ENCODE data around the gene ARX.

The ARX gene

DNA sequence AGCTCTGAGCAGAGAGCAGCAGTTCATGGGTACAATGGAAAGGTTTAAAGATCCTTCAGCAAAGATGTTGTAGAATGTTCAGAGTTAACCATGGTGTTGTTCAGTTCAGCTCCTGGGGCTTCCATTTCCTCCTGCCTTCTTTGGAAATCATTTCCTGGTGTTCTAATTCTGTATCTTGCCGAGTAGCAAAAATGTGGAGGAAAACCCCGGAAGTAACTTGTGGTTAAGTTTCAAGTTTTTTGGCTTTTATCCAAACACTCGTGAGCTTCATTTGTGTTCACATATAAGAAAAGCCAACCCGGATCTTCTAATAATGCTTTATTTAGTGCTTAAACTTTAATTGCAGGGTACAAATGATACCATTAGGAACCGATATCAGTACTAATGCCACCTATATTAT is 33.6 kb upstream of the ARX start:
- TF ChIP-seq FOXP2 (optimal IDR thresholded peaks at IDR 0.05; ENCODE audit: borderline replicate concordance, extremely low read depth, extremely low read length, insufficient read depth) (no peak), TAF1 (IDR thresholded peaks at IDR 0.05; ENCODE audit: borderline replicate concordance, insufficient read depth, low read length) (no peak), SIN3A (IDR thresholded peaks at IDR 0.05; ENCODE audit: borderline replicate concordance, insufficient read depth, low read length) (no peak), REST (IDR thresholded peaks at IDR 0.05; ENCODE audit: insufficient read depth in 1 of 2, low read depth in 2 of 2, low read length in 2 of 2) (no peak), POLR2AphosphoS5 (IDR thresholded peaks at IDR 0.05; ENCODE audit: low read depth, low read length) (no peak)

DNA sequence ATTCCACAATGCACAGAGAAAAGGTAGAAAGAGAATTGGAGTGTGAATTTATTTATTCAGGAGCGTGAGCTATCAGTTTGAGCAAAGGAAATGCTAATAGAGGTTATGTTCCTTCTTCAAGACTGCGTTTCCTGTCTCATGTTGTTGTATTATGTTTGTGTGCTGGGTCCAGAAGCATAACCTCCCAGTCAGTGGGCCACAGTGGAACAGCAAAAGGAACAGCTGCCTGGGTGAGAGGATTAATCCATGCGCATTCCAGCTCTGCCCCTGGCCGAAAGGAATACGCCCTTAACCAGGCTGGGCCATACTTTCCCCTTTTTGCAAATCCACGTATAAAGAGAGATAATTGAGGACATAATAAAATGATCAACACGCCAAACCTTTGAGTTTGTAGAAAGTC is 32.4 kb upstream of the ARX start:
- TF ChIP-seq TAF1 (IDR thresholded peaks at IDR 0.05; ENCODE audit: borderline replicate concordance, insufficient read depth, low read length) (no peak), SIN3A (IDR thresholded peaks at IDR 0.05; ENCODE audit: borderline replicate concordance, insufficient read depth, low read length) (no peak), POLR2AphosphoS5 (IDR thresholded peaks at IDR 0.05; ENCODE audit: low read depth, low read length) (no peak)

GRCh38 chrX:25043192-25043591 is 27.4 kb upstream of the ARX start:
- TF ChIP-seq REST (IDR thresholded peaks at IDR 0.05; ENCODE audit: insufficient read depth in 1 of 2, low read depth in 2 of 2, low read length in 2 of 2) = no peak
- no peak for TF ChIP-seq POLR2AphosphoS5 (IDR thresholded peaks at IDR 0.05; ENCODE audit: low read depth, low read length)

GRCh38 chrX:25039036-25039435 is 23.3 kb upstream of the ARX start:
- no peak for TF ChIP-seq REST (IDR thresholded peaks at IDR 0.05; ENCODE audit: insufficient read depth in 1 of 2, low read depth in 2 of 2, low read length in 2 of 2)
- TF ChIP-seq POLR2AphosphoS5 (IDR thresholded peaks at IDR 0.05; ENCODE audit: low read depth, low read length) = no peak
- TF ChIP-seq FOXP2 (optimal IDR thresholded peaks at IDR 0.05; ENCODE audit: borderline replicate concordance, extremely low read depth, extremely low read length, insufficient read depth) = no peak
- no peak for TF ChIP-seq TAF1 (IDR thresholded peaks at IDR 0.05; ENCODE audit: borderline replicate concordance, insufficient read depth, low read length)
- TF ChIP-seq SIN3A (IDR thresholded peaks at IDR 0.05; ENCODE audit: borderline replicate concordance, insufficient read depth, low read length) = no peak

- TF ChIP-seq SIN3A (IDR thresholded peaks at IDR 0.05; ENCODE audit: borderline replicate concordance, insufficient read depth, low read length) = no peak
- TF ChIP-seq FOXP2 (optimal IDR thresholded peaks at IDR 0.05; ENCODE audit: borderline replicate concordance, extremely low read depth, extremely low read length, insufficient read depth) = no peak
- no peak for TF ChIP-seq POLR2AphosphoS5 (IDR thresholded peaks at IDR 0.05; ENCODE audit: low read depth, low read length)
- TF ChIP-seq REST (IDR thresholded peaks at IDR 0.05; ENCODE audit: insufficient read depth in 1 of 2, low read depth in 2 of 2, low read length in 2 of 2) = no peak
- no peak for TF ChIP-seq TAF1 (IDR thresholded peaks at IDR 0.05; ENCODE audit: borderline replicate concordance, insufficient read depth, low read length)
Measured at GRCh38 chrX:25034889-25035288, 19.1 kb upstream of the ARX start.
